ENCODE data around the gene SEC14L3.

The SEC14L3 gene

DNA sequence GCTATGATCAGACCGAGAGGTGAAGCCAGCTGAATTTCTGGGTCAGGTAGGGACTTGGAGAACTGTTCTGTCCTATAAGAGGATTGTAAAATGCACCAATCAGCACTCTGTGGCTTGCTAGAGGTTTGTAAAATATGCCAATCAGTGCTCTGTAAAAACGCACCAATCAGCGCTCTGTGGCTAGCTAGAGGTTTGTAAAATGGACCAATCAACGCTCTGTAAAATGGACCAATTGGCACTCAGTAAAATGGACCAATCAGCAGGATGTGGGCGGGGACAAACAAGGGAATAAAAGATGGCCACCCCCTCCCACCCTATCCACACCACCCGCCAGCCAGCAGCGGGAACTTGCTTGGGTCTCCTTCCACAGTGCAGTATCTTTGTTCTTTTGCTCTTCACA lies 40.1 kb upstream of the SEC14L3 start:
- TF ChIP-seq, protein P1, sequence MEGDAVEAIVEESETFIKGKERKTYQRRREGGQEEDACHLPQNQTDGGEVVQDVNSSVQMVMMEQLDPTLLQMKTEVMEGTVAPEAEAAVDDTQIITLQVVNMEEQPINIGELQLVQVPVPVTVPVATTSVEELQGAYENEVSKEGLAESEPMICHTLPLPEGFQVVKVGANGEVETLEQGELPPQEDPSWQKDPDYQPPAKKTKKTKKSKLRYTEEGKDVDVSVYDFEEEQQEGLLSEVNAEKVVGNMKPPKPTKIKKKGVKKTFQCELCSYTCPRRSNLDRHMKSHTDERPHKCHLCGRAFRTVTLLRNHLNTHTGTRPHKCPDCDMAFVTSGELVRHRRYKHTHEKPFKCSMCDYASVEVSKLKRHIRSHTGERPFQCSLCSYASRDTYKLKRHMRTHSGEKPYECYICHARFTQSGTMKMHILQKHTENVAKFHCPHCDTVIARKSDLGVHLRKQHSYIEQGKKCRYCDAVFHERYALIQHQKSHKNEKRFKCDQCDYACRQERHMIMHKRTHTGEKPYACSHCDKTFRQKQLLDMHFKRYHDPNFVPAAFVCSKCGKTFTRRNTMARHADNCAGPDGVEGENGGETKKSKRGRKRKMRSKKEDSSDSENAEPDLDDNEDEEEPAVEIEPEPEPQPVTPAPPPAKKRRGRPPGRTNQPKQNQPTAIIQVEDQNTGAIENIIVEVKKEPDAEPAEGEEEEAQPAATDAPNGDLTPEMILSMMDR (IDR thresholded peaks at IDR 0.05; ENCODE audit: insufficient read depth, low read depth, low read length, missing control alignments): no peak

DNA sequence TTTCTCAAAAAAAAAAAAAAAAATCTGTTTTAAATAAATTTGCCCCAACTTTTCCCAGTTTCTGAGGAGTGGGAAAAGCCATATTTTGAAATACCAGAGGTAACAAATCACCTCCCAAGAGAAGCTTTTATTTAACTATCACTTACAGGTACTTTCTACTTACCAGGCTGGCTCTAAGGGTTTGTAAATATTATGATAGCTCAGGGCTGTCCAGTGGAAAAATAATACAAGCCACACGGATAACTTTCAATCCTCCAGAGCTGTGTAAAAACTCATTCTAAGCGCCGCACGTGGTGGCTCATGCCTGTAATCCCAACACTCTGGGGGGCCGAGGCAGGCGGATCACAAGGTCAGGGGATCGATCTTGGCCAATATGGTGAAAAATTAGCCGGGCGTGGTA lies 39.3 kb upstream of the SEC14L3 start:
- TF ChIP-seq, protein P1 (IDR thresholded peaks at IDR 0.05; ENCODE audit: insufficient read depth, low read depth, low read length, missing control alignments): no peak
- no peak overlapping the region for H3K4me3 ChIP-seq (ENCODE audit: low read depth, low read length)
- no peak for DNase-seq (ENCODE audit: low read depth)

More for the DNA sequence above, 40.1 kb upstream of the SEC14L3 start:
- no peak for DNase-seq (ENCODE audit: low read depth)
- no peak overlapping the region for H3K4me3 ChIP-seq (ENCODE audit: low read depth, low read length)

DNA sequence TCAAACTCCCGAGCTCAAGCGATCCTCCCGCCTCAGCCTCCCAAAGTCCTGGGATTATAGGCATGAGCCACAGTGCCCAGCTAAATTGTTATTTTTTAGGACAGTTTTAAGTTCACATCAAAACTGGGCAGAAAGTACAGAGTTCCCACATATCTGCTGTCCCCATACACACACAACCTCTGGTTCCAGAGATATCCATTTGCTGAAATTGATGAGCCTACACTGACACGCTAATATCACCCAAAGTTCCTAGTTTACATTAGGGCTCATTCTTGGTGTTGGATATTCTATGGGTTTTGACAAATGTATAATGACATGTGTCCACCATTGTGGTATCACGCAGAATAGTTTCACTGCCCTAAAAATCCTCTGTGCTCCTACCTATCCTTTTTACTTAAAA lies 36.4 kb upstream of the SEC14L3 start:
- TF ChIP-seq, protein P1 (IDR thresholded peaks at IDR 0.05; ENCODE audit: insufficient read depth, low read depth, low read length, missing control alignments): no peak

DNA sequence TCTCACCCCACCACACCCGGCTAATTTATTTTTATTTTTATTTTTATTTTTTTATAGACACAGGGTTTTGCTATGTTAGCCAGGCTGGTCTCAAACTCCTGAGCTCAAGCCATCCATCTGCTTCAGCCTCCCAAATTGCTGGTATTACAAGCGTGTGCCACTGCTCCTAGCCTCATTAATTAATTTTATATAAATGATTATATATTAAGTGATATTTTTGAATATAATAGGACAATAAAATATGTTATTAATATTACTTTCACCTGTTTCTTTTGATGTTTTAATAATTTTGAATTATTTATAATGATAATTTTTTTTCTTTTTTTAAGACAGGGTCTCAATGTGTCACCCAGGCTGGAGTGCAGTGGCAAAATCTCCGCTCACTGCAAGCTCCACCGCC lies 35.9 kb upstream of the SEC14L3 start:
- TF ChIP-seq, protein P1 (IDR thresholded peaks at IDR 0.05; ENCODE audit: insufficient read depth, low read depth, low read length, missing control alignments): no peak
- no peak for DNase-seq (ENCODE audit: low read depth)
- no peak overlapping the region for H3K4me3 ChIP-seq (ENCODE audit: low read depth, low read length)

More for the DNA sequence above, 36.4 kb upstream of the SEC14L3 start:
- H3K4me3 ChIP-seq (ENCODE audit: low read depth, low read length): no peak overlapping the region
- no peak for DNase-seq (ENCODE audit: low read depth)

DNA sequence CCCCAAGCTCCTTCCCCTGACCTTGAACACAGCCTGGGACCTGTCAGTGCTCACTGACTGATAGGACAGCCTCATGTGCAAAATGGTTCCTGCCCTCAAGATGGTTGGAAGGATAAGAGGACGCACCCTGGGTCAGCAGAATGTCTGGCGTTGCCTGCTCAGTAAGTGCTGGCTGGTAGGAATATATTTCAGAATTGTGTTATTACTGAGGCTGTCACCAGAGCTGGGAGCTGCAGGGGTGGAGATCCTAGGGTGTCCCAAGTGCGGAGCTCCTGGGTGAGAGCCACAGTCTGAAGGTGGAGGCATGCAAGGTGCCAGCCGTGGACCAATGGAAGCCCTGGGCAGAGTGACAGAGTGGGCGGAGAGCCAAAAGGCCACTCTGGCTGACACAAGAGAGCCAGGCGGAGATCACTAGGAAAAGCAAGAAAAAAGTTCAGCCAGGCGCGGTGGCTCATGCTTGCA lies 34.7 kb upstream of the SEC14L3 start:
- TF ChIP-seq, protein P1 (IDR thresholded peaks at IDR 0.05; ENCODE audit: insufficient read depth, low read depth, low read length, missing control alignments): no peak
- no peak overlapping the region for H3K4me3 ChIP-seq (ENCODE audit: low read depth, low read length)
- no peak for DNase-seq (ENCODE audit: low read depth)

DNA sequence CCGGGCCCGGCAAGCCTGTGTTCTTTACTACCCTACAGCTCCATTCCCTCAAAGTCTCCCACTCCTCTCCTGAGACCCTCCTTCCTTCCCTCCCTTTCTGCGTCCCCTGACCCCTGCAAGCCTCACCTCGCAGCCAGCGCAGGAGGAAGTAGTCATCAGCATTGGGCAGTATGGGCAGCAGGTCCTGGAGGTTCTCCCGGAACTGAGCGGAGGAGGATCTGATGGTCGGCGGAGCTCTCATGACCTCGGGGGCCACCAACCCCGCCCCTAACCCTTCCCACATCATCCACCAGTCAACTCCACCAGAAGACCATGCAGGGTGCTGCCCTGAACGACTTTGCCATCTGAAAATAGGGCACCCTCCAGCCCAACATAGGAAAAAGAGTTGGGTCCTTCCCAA lies 31.7 kb upstream of the SEC14L3 start:
- DNase-seq (ENCODE audit: low read depth): no peak
- no peak overlapping the region for H3K4me3 ChIP-seq (ENCODE audit: low read depth, low read length)
- TF ChIP-seq, protein P1 (IDR thresholded peaks at IDR 0.05; ENCODE audit: insufficient read depth, low read depth, low read length, missing control alignments): no peak

DNA sequence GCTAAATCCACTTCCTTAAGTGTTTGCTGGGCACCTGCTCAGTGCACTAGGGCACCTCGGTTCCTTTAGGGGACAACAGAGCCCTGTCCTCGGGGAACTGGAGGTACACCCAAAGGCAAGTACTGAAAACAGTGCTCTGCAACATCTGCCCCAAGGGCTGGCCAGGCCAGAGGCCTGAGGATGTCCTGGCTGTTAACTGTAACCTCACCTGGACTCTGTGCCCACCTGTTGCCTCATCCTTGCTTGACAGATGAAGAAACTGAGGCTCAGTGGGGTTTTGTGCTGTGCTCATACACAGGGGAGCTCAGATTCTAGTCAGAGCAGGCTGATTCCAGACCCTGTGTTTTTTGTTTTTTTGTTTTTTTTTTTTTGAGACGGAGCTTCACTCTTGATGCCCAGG lies 31.1 kb upstream of the SEC14L3 start:
- DNase-seq (ENCODE audit: low read depth): no peak
- H3K4me3 ChIP-seq (ENCODE audit: low read depth, low read length): no peak overlapping the region
- TF ChIP-seq, protein P1 (IDR thresholded peaks at IDR 0.05; ENCODE audit: insufficient read depth, low read depth, low read length, missing control alignments): no peak

All from GM12865 (cell line).